ENCODE data around the gene HSDL1.

- no peak for TF ChIP-seq HDAC2 (IDR thresholded peaks at IDR 0.05)
- TF ChIP-seq KDM1A (IDR thresholded peaks at IDR 0.05; ENCODE audit: low read depth), result no peak
- TF ChIP-seq, protein P1, sequence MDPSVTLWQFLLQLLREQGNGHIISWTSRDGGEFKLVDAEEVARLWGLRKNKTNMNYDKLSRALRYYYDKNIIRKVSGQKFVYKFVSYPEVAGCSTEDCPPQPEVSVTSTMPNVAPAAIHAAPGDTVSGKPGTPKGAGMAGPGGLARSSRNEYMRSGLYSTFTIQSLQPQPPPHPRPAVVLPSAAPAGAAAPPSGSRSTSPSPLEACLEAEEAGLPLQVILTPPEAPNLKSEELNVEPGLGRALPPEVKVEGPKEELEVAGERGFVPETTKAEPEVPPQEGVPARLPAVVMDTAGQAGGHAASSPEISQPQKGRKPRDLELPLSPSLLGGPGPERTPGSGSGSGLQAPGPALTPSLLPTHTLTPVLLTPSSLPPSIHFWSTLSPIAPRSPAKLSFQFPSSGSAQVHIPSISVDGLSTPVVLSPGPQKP (IDR thresholded peaks at IDR 0.05; ENCODE audit: low read depth, low read length), result no peak
- TF ChIP-seq MAZ (IDR thresholded peaks at IDR 0.05; ENCODE audit: borderline replicate concordance, low read depth, low read length), result no peak
- TF ChIP-seq CTCF (IDR thresholded peaks at IDR 0.05), result no peak
- no peak for TF ChIP-seq POLR2A (IDR thresholded peaks at IDR 0.05; ENCODE audit: low read length)
- TF ChIP-seq RAD21 (conservative IDR thresholded peaks at IDR 0.05 in 1 of 2, IDR thresholded peaks at IDR 0.05 in 1 of 2), result no peak
- no peak for TF ChIP-seq MAX (IDR thresholded peaks at IDR 0.05)
- TF ChIP-seq PBX3 (IDR thresholded peaks at IDR 0.05), result no peak
- no peak for TF ChIP-seq RFX5 (IDR thresholded peaks at IDR 0.05)
- no peak for TF ChIP-seq HMGXB4 (CRISPR knock-in tag; IDR thresholded peaks at IDR 0.05; ENCODE audit: borderline replicate concordance)
- TF ChIP-seq, protein P2, sequence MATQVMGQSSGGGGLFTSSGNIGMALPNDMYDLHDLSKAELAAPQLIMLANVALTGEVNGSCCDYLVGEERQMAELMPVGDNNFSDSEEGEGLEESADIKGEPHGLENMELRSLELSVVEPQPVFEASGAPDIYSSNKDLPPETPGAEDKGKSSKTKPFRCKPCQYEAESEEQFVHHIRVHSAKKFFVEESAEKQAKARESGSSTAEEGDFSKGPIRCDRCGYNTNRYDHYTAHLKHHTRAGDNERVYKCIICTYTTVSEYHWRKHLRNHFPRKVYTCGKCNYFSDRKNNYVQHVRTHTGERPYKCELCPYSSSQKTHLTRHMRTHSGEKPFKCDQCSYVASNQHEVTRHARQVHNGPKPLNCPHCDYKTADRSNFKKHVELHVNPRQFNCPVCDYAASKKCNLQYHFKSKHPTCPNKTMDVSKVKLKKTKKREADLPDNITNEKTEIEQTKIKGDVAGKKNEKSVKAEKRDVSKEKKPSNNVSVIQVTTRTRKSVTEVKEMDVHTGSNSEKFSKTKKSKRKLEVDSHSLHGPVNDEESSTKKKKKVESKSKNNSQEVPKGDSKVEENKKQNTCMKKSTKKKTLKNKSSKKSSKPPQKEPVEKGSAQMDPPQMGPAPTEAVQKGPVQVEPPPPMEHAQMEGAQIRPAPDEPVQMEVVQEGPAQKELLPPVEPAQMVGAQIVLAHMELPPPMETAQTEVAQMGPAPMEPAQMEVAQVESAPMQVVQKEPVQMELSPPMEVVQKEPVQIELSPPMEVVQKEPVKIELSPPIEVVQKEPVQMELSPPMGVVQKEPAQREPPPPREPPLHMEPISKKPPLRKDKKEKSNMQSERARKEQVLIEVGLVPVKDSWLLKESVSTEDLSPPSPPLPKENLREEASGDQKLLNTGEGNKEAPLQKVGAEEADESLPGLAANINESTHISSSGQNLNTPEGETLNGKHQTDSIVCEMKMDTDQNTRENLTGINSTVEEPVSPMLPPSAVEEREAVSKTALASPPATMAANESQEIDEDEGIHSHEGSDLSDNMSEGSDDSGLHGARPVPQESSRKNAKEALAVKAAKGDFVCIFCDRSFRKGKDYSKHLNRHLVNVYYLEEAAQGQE (IDR thresholded peaks at IDR 0.05), result no peak
- TF ChIP-seq RCOR1 (IDR thresholded peaks at IDR 0.05; ENCODE audit: low read depth, low read length), result no peak
Measured at GRCh38 chr16:84132527-84133285, 12.3 kb downstream of the HSDL1 start.
